Inflammatory macrophage treated with lipopolysaccharide for 1 hour (primary cell): ENCODE measurements around the gene ENTPD1.
"Not testable (repeated sequence)": the region's sequence is repeated elsewhere in the genome, so short reads cannot be mapped to it uniquely, and the experiment has no call there.

Experiments
- DNase-seq, 2 donors: peaks; one replicate each; pipeline ENCODE4 v3.0.0-alpha.2; 2020 to 2022

The ENTPD1 gene

DNA sequence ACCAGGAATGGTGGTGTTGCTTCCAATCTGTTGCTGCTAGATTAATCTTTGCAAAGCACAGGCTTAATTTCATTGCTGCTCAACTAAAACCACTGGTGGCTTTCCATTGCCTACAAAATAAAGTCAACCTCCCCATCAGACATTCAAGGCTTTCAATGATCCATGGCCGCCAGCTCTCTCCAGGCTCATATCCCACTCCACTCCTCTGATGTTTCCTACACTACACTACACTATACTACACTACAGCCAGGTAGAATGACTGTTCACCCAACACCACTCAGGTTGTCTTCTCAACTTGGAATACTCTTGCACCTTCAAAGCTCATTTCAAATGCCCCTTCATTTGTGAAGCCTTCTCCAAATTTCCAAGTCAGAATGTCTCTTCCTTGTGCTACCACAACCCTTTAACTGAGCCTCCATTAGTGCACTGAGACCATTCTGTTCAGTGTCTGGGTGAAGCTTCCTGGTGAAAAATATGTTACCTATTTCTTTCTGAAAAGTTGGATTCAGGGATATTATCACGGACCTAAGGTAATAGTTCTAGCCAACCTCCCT, 116.3 kb downstream of the ENTPD1 start:
- no peak for DNase-seq

DNA sequence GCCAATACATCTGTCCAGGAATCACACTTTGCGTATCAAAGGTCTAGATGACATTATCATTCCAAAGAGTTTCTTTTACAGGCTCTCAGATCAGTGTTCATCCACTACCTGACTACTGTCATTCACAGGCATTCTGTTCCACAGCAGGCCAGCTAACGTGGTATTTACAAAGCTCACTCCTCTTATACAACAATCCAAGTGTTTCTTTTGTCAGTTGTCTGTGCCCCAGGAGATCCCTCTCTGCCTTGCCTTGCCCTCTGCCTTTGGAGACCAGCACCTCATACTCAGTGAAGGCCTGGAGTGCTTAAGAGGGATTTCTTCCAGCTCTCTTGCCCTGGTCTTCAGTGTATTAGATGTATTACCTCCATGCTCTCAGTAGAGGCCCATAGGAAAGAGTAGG, 117.2 kb downstream of the ENTPD1 start:
- no peak for DNase-seq

DNA sequence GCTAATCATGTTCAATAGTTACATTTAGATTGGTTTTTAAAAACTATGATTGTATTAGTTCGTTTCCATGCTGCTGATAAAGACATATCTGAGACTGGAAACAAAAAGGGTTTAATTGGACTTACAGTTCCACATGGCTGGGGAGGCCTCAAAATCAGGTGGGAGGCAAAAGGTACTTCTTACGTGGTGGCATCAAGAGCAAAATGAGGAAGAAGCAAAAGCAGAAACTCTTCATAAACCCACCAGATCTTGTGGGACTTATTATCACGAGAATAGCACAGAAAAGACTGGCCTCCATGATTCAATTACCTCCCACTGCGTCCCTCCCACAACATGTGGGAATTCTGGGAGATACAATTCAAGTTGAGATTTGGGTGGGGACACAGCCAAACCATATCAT, 117.7 kb downstream of the ENTPD1 start:
- peak in 1 of 2 donors; percentile 25 for DNase-seq

DNA sequence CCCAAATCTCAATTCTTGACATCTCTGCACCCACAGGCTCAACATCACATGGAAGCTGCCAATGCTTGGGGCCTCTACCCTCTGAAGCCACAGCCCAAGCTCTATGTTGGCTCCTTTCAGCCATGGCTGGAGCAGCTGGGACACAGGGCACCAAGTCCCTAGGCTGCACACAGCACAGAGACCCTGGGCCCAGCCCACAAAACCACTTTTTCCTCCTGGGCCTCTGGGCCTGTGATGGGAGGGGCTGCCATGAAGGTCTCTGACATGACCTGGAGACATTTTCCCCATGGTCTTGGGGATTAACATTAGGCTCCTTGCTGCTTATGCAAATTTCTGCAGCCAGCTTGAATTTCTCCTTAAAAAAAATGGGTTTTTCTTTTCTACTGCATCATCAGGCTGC, 118.8 kb downstream of the ENTPD1 start:
- not testable (repeated sequence) for DNase-seq

DNA sequence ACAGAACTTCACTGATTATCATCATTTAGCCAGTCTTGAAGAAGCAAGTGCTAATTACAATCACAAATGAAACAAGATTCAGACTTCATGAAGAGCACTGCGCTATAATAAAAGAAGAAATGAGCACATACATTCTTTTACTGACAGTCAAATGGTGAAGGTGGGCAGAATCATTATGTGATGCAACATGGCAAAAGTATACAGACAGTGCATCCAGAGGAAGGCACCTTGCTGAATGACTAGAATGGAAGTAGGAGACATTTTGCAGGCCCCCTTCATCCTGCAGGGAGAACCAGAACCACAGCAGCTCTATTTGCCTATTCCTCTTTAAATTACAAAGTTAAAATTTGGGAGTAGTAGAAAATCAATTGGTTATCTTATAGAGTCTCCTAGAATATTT, 120.8 kb downstream of the ENTPD1 start:
- no peak for DNase-seq

DNA sequence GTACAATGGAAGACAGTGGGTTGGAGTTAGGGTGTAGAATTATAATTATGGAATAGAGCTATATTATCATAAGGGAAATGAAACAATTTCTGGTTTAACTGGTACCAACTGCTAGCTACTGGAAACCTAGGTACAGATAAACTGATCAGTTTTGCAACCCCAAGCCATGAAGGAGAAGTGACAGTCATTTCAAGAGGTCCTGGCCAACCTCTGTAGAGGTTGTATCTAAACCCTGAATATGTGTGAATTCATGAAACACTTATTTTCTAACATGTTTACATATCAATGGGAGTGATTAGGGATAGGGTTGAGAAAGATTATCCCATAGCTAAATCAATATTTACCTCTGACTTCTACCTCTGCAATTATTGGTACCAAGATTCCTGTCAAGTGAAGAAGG, 121.9 kb downstream of the ENTPD1 start:
- no peak for DNase-seq

DNA sequence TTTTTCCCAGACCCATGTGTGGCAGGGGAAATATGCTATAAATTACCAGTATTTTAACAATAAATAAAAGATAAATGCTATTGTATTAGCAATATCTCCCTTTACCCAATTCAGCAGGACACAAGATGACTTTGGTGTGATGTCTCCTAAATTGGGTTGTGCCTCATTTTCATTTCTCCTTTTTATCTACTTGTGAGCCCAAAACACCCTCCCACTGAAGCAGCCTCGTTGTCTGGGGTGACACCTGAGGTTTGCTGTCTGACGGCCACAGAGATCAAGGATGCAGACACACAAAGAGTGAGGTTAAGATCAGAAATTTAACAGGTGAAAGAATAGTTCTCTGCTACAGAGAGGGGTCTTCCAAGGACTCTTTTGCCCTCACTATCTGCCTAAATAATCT, 124.7 kb downstream of the ENTPD1 start:
- DNase-seq, result no peak

DNA sequence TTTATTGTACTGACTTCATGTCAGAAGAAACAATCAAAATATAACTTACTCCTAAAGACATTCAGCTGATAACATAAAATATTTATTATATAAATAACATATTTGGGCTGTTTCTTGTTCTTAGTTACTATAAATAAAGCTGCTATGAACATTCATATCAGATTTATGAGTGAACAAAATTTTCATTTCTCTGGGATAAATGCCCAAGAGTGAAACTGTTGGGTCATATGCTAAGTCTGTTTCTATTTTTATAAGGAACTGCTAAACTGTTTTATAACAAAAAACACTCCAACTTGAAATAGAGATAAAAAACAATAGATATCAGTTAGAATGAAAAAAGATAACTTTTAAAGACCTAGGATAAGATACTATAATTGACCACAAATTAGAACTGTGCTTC, 125.4 kb downstream of the ENTPD1 start:
- no peak for DNase-seq

DNA sequence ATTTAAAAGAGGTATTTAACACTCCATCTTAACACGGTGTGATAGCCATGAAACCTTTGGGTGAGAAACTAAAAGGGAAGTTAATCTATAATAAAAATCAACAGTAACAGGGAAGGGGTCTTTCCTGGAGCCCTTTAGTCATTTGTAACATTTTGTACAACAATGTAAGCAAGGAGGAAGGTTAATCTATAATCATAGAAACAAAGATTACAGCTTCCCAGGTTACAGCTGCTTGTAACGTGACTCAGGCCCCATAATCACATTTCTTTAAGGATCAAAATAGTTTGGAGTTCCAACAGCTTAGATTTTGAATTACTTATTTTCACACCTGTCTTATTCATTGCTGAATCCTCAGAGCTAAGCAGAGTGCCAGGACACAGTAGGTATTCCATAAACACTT, 133.9 kb downstream of the ENTPD1 start:
- DNase-seq, result no peak

DNA sequence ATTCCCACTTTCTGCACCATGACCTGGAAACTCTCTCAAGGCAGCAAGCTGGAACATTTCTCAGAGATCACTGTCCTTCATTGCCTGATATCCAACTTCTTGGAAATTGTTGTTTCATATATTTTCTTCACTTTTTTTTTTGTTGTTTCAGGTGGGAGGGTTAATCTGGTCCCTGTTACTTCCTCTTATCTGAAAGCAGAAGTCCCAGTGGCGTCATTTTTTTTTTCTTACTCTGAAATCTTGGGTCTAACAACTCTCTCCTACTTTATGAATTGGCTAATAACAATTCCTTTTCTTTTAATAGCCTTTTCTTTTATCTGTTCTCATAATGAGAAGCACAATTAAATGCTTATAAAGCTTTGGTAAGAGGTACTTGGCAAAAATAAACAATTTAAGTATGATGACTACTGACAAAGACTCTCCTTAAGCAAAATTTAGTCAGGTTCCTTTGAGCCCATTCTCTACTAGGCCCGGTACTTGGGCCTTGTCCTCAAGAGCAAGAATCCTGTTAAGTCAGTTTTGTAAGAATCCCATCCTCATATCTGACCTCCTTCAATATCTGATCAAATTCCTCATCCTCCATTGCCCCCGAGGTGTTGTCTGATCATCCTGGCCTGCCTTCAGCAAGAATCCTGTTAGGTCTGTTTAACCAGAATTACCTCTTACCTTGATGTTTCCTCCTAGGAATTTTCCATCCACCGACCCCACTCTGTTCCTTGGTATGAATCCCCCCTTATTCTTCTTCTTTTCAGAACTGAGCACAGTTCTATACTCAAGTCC, 140.3 kb downstream of the ENTPD1 start:
- peak; percentile 64 to 74 for DNase-seq

DNA sequence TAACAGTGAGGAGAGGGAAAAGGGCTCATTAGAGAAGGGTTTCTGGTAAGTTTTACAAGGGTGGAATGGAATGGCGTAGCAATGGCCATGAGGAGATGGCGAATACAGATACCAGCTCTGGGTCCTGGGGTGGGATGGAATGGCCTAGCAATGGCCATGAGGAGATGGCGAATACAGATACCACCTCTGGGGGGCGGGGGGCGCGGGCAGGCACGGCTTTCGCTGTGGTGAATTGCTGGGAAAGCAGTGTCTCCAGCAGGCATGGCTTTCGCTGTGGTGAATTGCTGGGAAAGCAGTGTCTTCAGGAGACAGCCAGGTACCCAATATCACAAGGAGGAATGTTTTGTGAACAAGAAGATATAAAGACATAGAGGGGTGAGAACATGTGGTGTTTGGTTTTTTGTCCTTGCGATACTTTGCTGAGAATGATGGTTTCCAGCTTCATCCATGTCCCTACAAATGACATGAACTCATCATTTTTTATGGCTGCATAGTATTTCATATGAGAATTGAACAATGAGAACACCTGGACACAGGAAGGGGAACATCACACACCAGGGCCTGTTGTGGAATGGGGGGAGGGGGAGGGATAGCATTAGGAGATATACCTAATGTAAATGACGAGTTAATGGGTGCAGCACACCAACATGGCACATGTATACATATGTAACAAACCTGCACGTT, 150.1 kb downstream of the ENTPD1 start:
- not testable (repeated sequence) for DNase-seq

DNA sequence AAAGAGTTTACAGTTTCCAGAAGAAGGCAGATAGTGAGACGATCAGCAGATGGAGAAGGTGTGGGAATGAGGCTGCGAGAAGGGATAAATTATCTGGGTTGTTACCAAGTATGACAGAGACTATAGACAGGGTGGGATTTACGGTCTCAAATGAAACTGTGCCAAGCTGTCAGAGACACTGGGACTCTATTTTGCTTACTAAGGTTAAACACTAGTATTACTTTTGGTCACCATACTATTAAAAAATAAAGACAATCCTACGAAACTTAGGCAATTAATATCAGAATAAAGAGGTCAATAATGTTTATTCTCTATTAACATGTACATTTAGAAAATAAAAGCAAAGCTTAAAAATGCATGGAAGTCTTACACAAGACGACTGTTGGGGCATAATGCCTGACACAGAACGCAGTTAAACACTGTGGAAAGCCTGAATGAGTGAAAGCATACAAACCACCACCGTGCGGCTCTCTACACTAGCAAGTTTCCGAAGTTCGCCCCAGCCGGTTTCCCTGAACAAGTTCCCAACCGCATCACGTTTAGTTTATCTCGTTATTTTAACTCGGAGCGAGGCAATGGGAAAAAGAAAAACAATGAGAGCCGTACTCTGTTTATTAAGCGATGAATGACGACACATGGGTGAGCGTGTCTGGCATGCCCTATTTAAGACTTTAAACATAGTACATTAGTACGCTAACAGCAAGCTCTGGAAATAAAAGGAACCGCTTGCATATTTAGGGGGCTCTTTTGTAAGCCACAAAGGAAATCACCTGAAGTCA, 150.9 kb downstream of the ENTPD1 start:
- peak; percentile 20 to 49 for DNase-seq

DNA sequence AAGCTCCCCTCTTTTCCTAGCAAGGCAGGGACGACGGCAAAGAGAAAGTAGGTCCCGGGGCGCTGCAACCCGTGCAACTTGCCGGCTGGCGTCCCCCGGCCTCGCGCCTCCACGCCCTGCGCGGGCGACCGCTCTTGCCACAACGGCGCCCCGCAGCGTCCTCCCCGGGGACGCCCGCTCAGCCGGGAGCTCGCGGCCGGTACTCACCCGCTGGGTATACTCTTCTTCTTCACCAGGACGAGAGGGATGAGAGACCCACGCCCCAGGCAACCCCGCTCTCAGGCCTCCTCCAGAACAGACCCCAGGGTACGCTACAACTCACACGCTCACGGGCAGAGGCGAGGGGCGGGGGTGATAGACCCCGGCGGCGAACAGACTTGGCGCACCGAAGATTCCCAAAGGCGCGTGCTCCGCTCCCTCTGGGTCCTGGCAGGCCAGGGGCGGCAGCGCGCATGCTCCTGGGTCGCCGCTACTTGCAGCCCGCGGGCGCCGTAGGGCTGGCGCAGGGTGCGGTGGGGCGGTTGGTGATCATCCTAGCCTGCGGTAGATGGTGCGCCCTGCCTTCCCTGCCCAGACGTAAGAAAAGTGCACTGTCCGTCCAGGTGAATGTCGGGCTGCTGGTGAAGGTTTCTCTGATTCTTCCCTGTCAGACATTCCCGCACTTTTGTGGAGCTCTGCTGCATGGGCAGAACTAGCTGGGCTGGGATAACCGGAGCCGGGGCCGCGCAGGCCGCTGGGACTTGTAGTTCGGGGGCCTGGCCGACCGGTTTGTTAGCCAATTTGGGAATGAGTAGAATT, 151.7 kb downstream of the ENTPD1 start, which contains the start of gene CC2D2B:
Gene CC2D2B, plus strand, starts transcription at position 520 of the 798 bp plus-strand sequence. CDS start 3,349 bp downstream, outside the sequence.
- DNase-seq, result peak; percentile 58 to 73

DNA sequence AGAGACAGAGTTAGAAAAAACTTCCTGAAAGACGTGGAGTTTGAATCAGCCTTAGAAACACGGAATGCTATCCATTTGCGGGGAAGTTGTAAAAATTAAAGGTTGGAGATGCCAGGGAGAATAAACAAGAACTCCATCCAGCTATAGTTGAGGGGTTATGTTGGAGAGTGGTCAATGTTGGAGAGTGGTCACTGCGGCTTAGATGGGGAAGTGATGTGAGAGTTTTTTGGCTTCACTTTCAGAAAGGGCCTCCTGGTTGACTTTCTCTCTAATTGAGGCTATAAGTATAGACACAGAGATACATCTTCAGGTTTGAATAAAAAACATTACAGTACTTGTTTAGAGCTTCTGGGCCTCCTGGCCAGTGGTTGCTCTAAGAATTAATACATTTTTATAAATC, 152.5 kb downstream of the ENTPD1 start:
- no peak for DNase-seq

DNA sequence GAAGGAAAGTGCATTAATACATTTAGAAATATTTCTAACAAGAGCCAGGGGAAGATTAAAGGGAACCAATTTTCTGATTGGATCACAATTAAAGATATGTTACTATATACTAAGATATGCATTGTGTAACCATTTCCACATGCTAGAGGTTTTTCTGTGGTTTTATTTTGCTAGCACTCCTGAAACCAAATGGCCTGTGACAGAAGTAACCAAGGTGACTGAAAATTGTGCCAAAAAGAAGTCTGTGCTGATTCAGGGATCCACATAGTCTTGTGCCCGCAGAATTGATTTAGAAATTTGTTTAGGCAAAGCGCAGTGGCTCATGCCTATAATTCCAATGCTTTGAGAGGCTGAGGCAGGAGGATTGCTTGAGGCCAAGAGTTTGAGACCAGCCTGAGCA, 153.6 kb downstream of the ENTPD1 start:
- DNase-seq, result no peak

DNA sequence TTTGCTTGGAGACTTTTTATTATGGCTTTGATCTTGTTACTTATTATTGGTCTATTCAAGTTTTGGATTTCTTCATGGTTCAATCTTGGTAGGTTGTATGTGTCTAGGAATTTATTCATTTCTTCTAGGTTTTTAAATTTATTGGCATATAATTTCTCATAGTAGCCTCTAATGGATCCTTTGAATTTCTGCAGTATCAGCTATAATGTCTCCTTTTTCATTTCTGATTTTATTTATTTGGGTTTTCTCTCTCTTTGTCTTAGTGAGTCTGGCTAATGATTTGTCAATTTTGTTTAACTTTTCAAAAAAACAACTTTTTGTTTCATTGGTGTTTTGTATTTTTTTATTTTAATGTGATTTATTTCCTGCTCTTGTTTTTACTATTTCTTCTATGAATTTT, 160.1 kb downstream of the ENTPD1 start:
- not testable (repeated sequence) for DNase-seq
